K562 (cell line): ENCODE measurements around the gene ZNF473. TPM values are rescaled to one million over a fixed set of nuclear protein-coding genes. Genes with fewer than 3 reads are reported as not detected.

ENCODE experiments used
- CCNT2 ChIP-seq: IDR thresholded peaks from 2 replicates; pipeline ENCODE4 v1.6.1; 2011; ENCODE audit warnings: borderline replicate concordance, low read depth, mild to moderate bottlenecking, moderate library complexity, mixed read lengths, low read length; ENCODE audit not compliant: insufficient read length; ENCODE audit errors: extremely low read depth
- CREM ChIP-seq: IDR thresholded peaks from 2 replicates; pipeline ENCODE4 v1.6.1; 2014; ENCODE audit warnings: antibody characterized with exemption, low read depth
- E2F4 ChIP-seq: sonication (generic); formaldehyde crosslinking; IDR thresholded peaks from 2 replicates; pipeline ENCODE4 v1.8.0; 2022; ENCODE audit warnings: mild to moderate bottlenecking, low read depth, missing genetic modification reagents
- E4F1 ChIP-seq: fragments of 250-450 bp; sonication (Bioruptor Pico); IDR thresholded peaks from 2 replicates; pipeline ENCODE4 v1.5.0; 2021; ENCODE audit warnings: mild to moderate bottlenecking, borderline replicate concordance
- EGR1 ChIP-seq: fragments of 450-650 bp; conservative IDR thresholded peaks from 2 replicates; pipeline ENCODE4 v1.6.1; 2017; ENCODE audit warnings: mild to moderate bottlenecking
- GTF2F1 ChIP-seq: IDR thresholded peaks from 2 replicates; pipeline ENCODE4 v1.6.1; 2011; ENCODE audit warnings: low read depth, low read length, improper control_type of control experiment
- KLF6 ChIP-seq: fragments of 250-450 bp; sonication (Bioruptor Pico); IDR thresholded peaks from 2 replicates; pipeline ENCODE4 v1.4.0; 2020; ENCODE audit warnings: mild to moderate bottlenecking, moderate library complexity, borderline replicate concordance
- MED1 ChIP-seq: sonication (generic); formaldehyde crosslinking; IDR thresholded peaks from 2 replicates; pipeline ENCODE4 v1.8.1; 2023; ENCODE audit warnings: missing genetic modification reagents, borderline replicate concordance
- MXD1 ChIP-seq: fragments of 250-450 bp; sonication (Bioruptor Pico); IDR thresholded peaks from 2 replicates; pipeline ENCODE4 v1.8.0; 2021; ENCODE audit warnings: borderline replicate concordance, mild to moderate bottlenecking, moderate library complexity; ENCODE audit not compliant: poor library complexity, severe bottlenecking
- NCOR1 ChIP-seq: fragments of 450-650 bp; IDR thresholded peaks from 2 replicates; pipeline ENCODE4 v1.6.1; 2016; ENCODE audit warnings: mild to moderate bottlenecking, moderate library complexity
- NFXL1 ChIP-seq: fragments of 450-650 bp; formaldehyde crosslinking; IDR thresholded peaks from 2 replicates; pipeline ENCODE4 v1.4.0; 2021; ENCODE audit warnings: mild to moderate bottlenecking
- NR2C1 ChIP-seq, 2 experiments: fragments of 450-650 bp; IDR thresholded peaks; 2 replicates each; pipeline ENCODE4 v1.6.1; 2017; ENCODE audit warnings: mild to moderate bottlenecking in 2 of 2, antibody characterized with exemption in 1 of 2, inconsistent platforms in 1 of 2, missing compliant biosample characterization in 1 of 2, missing genetic modification characterization in 1 of 2
- POU5F1 ChIP-seq: fragments of 150-350 bp; IDR thresholded peaks from 2 replicates; pipeline ENCODE4 v1.6.1; 2014; ENCODE audit warnings: borderline replicate concordance, low read length, low read depth, mild to moderate bottlenecking; ENCODE audit not compliant: partially characterized antibody
- RBM15 ChIP-seq: fragments of 200-400 bp; formaldehyde crosslinking; IDR thresholded peaks from 2 replicates; pipeline ENCODE4 v1.6.1; 2018; ENCODE audit warnings: mild to moderate bottlenecking, low read length, moderate library complexity; ENCODE audit not compliant: insufficient read depth
- RCOR1 ChIP-seq, 2 experiments: IDR thresholded peaks; 2 replicates each; pipeline ENCODE4 v1.6.1; 2012; ENCODE audit warnings: low read depth in 2 of 2, low read length in 2 of 2, borderline replicate concordance in 1 of 2, improper control_type of control experiment in 1 of 2
- SLC30A9 ChIP-seq: fragments of 250-450 bp; sonication (Bioruptor Pico); IDR thresholded peaks from 2 replicates; pipeline ENCODE4 v1.8.0; 2022; ENCODE audit warnings: mild to moderate bottlenecking, moderate library complexity
- TFAP4 ChIP-seq: sonication (generic); formaldehyde crosslinking; IDR thresholded peaks from 2 replicates; pipeline ENCODE4 v1.8.0; 2022; ENCODE audit warnings: missing genetic modification reagents, mild to moderate bottlenecking, moderate library complexity, borderline replicate concordance
- VEZF1 ChIP-seq: fragments of 200-800 bp; sonication (Bioruptor generic); IDR thresholded peaks from 2 replicates; pipeline ENCODE4 v1.6.1; 2017; ENCODE audit warnings: missing genetic modification characterization, missing compliant biosample characterization
- ZC3H11A ChIP-seq: IDR thresholded peaks from 2 replicates; pipeline ENCODE4 v1.6.1; 2012; ENCODE audit warnings: low read depth, low read length, improper control_type of control experiment
- polyA plus RNA-seq, 8 experiments: library from polyadenylated mRNA; depleted of rRNA in 4 of 8; stranded (reverse) in 5 of 8; unstranded in 3 of 8; fragments of >200 nt; fragmentation: Nextera tagmentation in 2 of 8; fragmentation: Illumina TruSeq in 1 of 8; extraction: Ambion mirVana in 2 of 8; extraction: Trizol in 1 of 8; gene quantifications; 2 replicates each; pipeline versions ENCODE4 v1.2.1 to v1.2.3, GENCODE V29; 2011 to 2014; ENCODE audit warnings: inconsistent platforms in 1 of 8, missing spikeins in 1 of 8
- total RNA-seq, 7 experiments: library from RNA; depleted of rRNA in 6 of 7; stranded (reverse); fragments of >200 nt in 6 of 7; fragmentation: Illumina TruSeq in 2 of 7; extraction: Trizol in 2 of 7; gene quantifications; 2 replicates each; pipeline versions ENCODE4 v1.2.1 to v1.2.3, GENCODE V29; 2011 to 2021; ENCODE audit warnings: low replicate concordance in 1 of 7

Gene ZNF473
- total and polyA plus RNA-seq, 9 of the 15 experiments (the other 6 are each of a cell fraction or from before 2014, with no cell fraction given) = 8.2 to 34.0 (median 28.5) TPM

- no peak for TF ChIP-seq SLC30A9 (CRISPR knock-in tag)
- TF ChIP-seq CREM = peak; percentile 43; the same call in 1 of the 2 replicates
- no peak for TF ChIP-seq NFXL1 (CRISPR knock-in tag)
- TF ChIP-seq KLF6 (CRISPR knock-in tag) = no peak
- peak; percentile 36 for TF ChIP-seq CCNT2
- 0 out of 2 replicates have a peak, but pooled peaks have one; percentile 41 for TF ChIP-seq EGR1
- TF ChIP-seq TFAP4 (CRISPR knock-in tag) = peak; percentile 51; the same call in 1 of the 2 replicates
- TF ChIP-seq POU5F1 = no peak
- TF ChIP-seq E4F1 (CRISPR knock-in tag) = no peak
- peak; percentile 72; the same call in 1 of the 2 replicates for TF ChIP-seq NCOR1
- no peak for TF ChIP-seq NR2C1 (IDR thresholded peaks at IDR 0.05)
- TF ChIP-seq NR2C1 (tag; IDR thresholded peaks at IDR 0.05) = no peak
- no peak for TF ChIP-seq MXD1 (CRISPR knock-in tag)
- TF ChIP-seq GTF2F1 = no peak
- peak in 1 of 2 experiments; percentile 9; a peak in 1 of 4 replicates for TF ChIP-seq RCOR1 (IDR thresholded peaks at IDR 0.05; ENCODE audit: borderline replicate concordance in 1 of 2, low read depth in 2 of 2, low read length in 2 of 2)
- no peak for TF ChIP-seq ZC3H11A
- TF ChIP-seq RBM15 = no peak
- no peak for TF ChIP-seq E2F4 (CRISPR knock-in tag)
- TF ChIP-seq VEZF1 (CRISPR knock-in tag) = peak; percentile 61
- no peak for TF ChIP-seq MED1 (CRISPR knock-in tag)
Measured at GRCh38 chr19:49981603-49982593, 43.9 kb upstream of the ZNF473 start (continued).
